ENCODE results near the gene PLB1.

Gene PLB1

GRCh38 chr2:28661589-28662001 lies 165.7 kb downstream of the PLB1 start:
- no peak for ATAC-seq (ENCODE audit: insufficient read depth, low read depth)
- no peak overlapping the region for H3K4me3 ChIP-seq (ENCODE audit: low read depth in 1 of 2, low read length in 2 of 2)
- H2AFZ ChIP-seq (ENCODE audit: low read depth, low read length), result no peak overlapping the region
- DNase-seq, result no peak
- H3K9ac ChIP-seq (ENCODE audit: low read depth, low read length), result no peak overlapping the region
- peaks cover 2% of the 10 kb centered on the region for H3K27me3 ChIP-seq (ENCODE audit: insufficient read depth, low read length, poor library complexity)
- no peaks in the 10 kb centered on the region for H3K79me2 ChIP-seq (ENCODE audit: insufficient read depth, low read length)
- no peaks in the 10 kb centered on the region for H3K4me1 ChIP-seq (ENCODE audit: insufficient read depth, low read length)
- H3K9me3 ChIP-seq (ENCODE audit: insufficient read depth, low read length, severe bottlenecking), result no peaks in the 10 kb centered on the region
- H3K4me2 ChIP-seq (ENCODE audit: insufficient read depth, low read length), result no peak overlapping the region
- no peak overlapping the region for H3K27ac ChIP-seq (ENCODE audit: low read length)
- no peaks in the 10 kb centered on the region for H4K20me1 ChIP-seq (ENCODE audit: insufficient read depth, low read length)
- TF ChIP-seq EZH2 (IDR thresholded peaks at IDR 0.05; ENCODE audit: borderline replicate concordance, low read depth, low read length, severe bottlenecking), result no peak
- TF ChIP-seq CTCF (IDR thresholded peaks at IDR 0.05; ENCODE audit: borderline replicate concordance, extremely low read depth, low read length, poor library complexity, severe bottlenecking), result no peak
- no peaks in the 10 kb centered on the region for H3K36me3 ChIP-seq (ENCODE audit: insufficient read depth, low read length)

- Histone ChIP-seq H3K27me3 (ENCODE audit: insufficient read depth, low read length, poor library complexity) (peaks cover 2% of the 10 kb centered on the region), H3K79me2 (ENCODE audit: insufficient read depth, low read length) (no peaks in the 10 kb centered on the region), H4K20me1 (ENCODE audit: insufficient read depth, low read length) (no peaks in the 10 kb centered on the region), H3K36me3 (ENCODE audit: insufficient read depth, low read length) (no peaks in the 10 kb centered on the region), H3K4me3 (ENCODE audit: low read depth in 1 of 2, low read length in 2 of 2) (no peak overlapping the region), H3K27ac (ENCODE audit: low read length) (no peak overlapping the region), H3K4me2 (ENCODE audit: insufficient read depth, low read length) (no peak overlapping the region), H3K9me3 (ENCODE audit: insufficient read depth, low read length, severe bottlenecking) (no peaks in the 10 kb centered on the region), H3K4me1 (ENCODE audit: insufficient read depth, low read length) (no peaks in the 10 kb centered on the region), H2AFZ (ENCODE audit: low read depth, low read length) (no peak overlapping the region), H3K9ac (ENCODE audit: low read depth, low read length) (no peak overlapping the region)
- ATAC-seq (ENCODE audit: insufficient read depth, low read depth) (no peak), DNase-seq (no peak)
- TF ChIP-seq EZH2 (IDR thresholded peaks at IDR 0.05; ENCODE audit: borderline replicate concordance, low read depth, low read length, severe bottlenecking), result no peak
- TF ChIP-seq CTCF (IDR thresholded peaks at IDR 0.05; ENCODE audit: borderline replicate concordance, extremely low read depth, low read length, poor library complexity, severe bottlenecking), result no peak
Observed at GRCh38 chr2:28662044-28662443, 166.2 kb downstream of the PLB1 start.

GRCh38 chr2:28662468-28663181 lies 166.8 kb downstream of the PLB1 start:
- H3K4me2 ChIP-seq (ENCODE audit: insufficient read depth, low read length), result no peak overlapping the region
- no peaks in the 10 kb centered on the region for H4K20me1 ChIP-seq (ENCODE audit: insufficient read depth, low read length)
- no peak overlapping the region for H2AFZ ChIP-seq (ENCODE audit: low read depth, low read length)
- H3K9ac ChIP-seq (ENCODE audit: low read depth, low read length), result no peak overlapping the region
- no peak for ATAC-seq (ENCODE audit: insufficient read depth, low read depth)
- no peaks in the 10 kb centered on the region for H3K79me2 ChIP-seq (ENCODE audit: insufficient read depth, low read length)
- no peaks in the 10 kb centered on the region for H3K9me3 ChIP-seq (ENCODE audit: insufficient read depth, low read length, severe bottlenecking)
- H3K36me3 ChIP-seq (ENCODE audit: insufficient read depth, low read length), result no peaks in the 10 kb centered on the region
- no peak overlapping the region for H3K27ac ChIP-seq (ENCODE audit: low read length)
- TF ChIP-seq EZH2 (IDR thresholded peaks at IDR 0.05; ENCODE audit: borderline replicate concordance, low read depth, low read length, severe bottlenecking), result no peak
- no peak for TF ChIP-seq CTCF (IDR thresholded peaks at IDR 0.05; ENCODE audit: borderline replicate concordance, extremely low read depth, low read length, poor library complexity, severe bottlenecking)
- no peak for DNase-seq
- H3K27me3 ChIP-seq (ENCODE audit: insufficient read depth, low read length, poor library complexity), result peaks cover 2% of the 10 kb centered on the region
- H3K4me1 ChIP-seq (ENCODE audit: insufficient read depth, low read length), result no peaks in the 10 kb centered on the region
- H3K4me3 ChIP-seq (ENCODE audit: low read depth in 1 of 2, low read length in 2 of 2), result no peak overlapping the region

Measured in DND-41 (cell line).